Mesenchymal stem cell (in vitro differentiated cells and primary cell): ENCODE measurements around the gene TNS4.

Source experiments
- DNase-seq: peaks from one replicate; pipeline ENCODE4 v3.0.0-alpha.2; 2013
- H2AFZ ChIP-seq: one replicate; pipeline ENCODE4 v1.6.1; 2013; ENCODE audit warnings: low read depth, mild to moderate bottlenecking, control low read depth, inconsistent platforms, low read length, moderate library complexity
- H2AK5ac ChIP-seq: 2 replicates; pipeline ENCODE4 v1.6.1; 2013; ENCODE audit warnings: low read length, moderate library complexity, mild to moderate bottlenecking, inconsistent platforms; ENCODE audit not compliant: severe bottlenecking
- H2BK120ac ChIP-seq: one replicate; pipeline ENCODE4 v1.6.1; 2013; ENCODE audit warnings: low read depth, mild to moderate bottlenecking, inconsistent platforms, low read length, moderate library complexity
- H2BK12ac ChIP-seq, 2 experiments: one replicate each; pipeline ENCODE4 v1.6.1; 2013; ENCODE audit warnings: inconsistent platforms in 2 of 2, low read length in 2 of 2, mild to moderate bottlenecking in 2 of 2, moderate library complexity in 2 of 2, control low read depth in 1 of 2
- H2BK15ac ChIP-seq: one replicate; pipeline ENCODE4 v1.6.1; 2013; ENCODE audit warnings: mild to moderate bottlenecking, low read depth, inconsistent platforms; ENCODE audit not compliant: poor library complexity, severe bottlenecking
- H2BK5ac ChIP-seq: 2 replicates; pipeline ENCODE4 v1.6.1; 2013; ENCODE audit warnings: low read depth, mild to moderate bottlenecking, low read length, control low read depth, inconsistent platforms; ENCODE audit not compliant: poor library complexity, severe bottlenecking
- H3K14ac ChIP-seq, 2 experiments: one replicate each; pipeline ENCODE4 v1.6.1; 2013; ENCODE audit warnings: inconsistent platforms in 2 of 2, low read length in 2 of 2, control low read depth in 1 of 2, mild to moderate bottlenecking in 1 of 2, moderate library complexity in 1 of 2
- H3K18ac ChIP-seq, 2 experiments: one replicate each; pipeline ENCODE4 v1.6.1; 2013; ENCODE audit warnings: inconsistent platforms in 2 of 2, low read length in 2 of 2, control low read depth in 1 of 2, low read depth in 1 of 2, mild to moderate bottlenecking in 1 of 2
- H3K23ac ChIP-seq, 2 experiments: one replicate each; pipeline ENCODE4 v1.6.1; 2013; ENCODE audit warnings: inconsistent platforms in 2 of 2, low read length in 2 of 2, mild to moderate bottlenecking in 2 of 2, moderate library complexity in 2 of 2, control low read depth in 1 of 2
- H3K27ac ChIP-seq: 2 replicates; pipeline ENCODE4 v1.5.1; 2013; ENCODE audit warnings: mild to moderate bottlenecking, moderate library complexity, low read length, control low read depth, inconsistent platforms; ENCODE audit not compliant: poor library complexity, severe bottlenecking
- H3K27me3 ChIP-seq, 2 experiments: 2 replicates each; pipeline versions ENCODE4 v1.6.1 to v1.7.0; 2013; ENCODE audit warnings: low read length in 2 of 2, mild to moderate bottlenecking in 2 of 2, moderate library complexity in 2 of 2, control low read depth in 1 of 2, inconsistent platforms in 1 of 2; ENCODE audit not compliant: control insufficient read depth in 1 of 2, insufficient read depth in 1 of 2
- H3K36me3 ChIP-seq, 2 experiments: 2 replicates each; pipeline versions ENCODE4 v1.6.1 to v1.7.0; 2013; ENCODE audit warnings: low read length in 2 of 2, control low read depth in 1 of 2, inconsistent platforms in 1 of 2, low read depth in 1 of 2, mild to moderate bottlenecking in 1 of 2; ENCODE audit not compliant: insufficient read depth in 2 of 2, control insufficient read depth in 1 of 2
- H3K4ac ChIP-seq, 2 experiments: one replicate each; pipeline ENCODE4 v1.6.1; 2013; ENCODE audit warnings: inconsistent platforms in 2 of 2, low read length in 2 of 2, mild to moderate bottlenecking in 2 of 2, moderate library complexity in 2 of 2, control low read depth in 1 of 2, low read depth in 1 of 2
- H3K4me1 ChIP-seq: 2 replicates; pipeline ENCODE4 v1.6.1; 2013; ENCODE audit warnings: low read depth, low read length, control low read depth; ENCODE audit not compliant: control insufficient read depth, insufficient read depth
- H3K4me2 ChIP-seq: 2 replicates; pipeline ENCODE4 v1.6.1; 2013; ENCODE audit warnings: low read length, mild to moderate bottlenecking, inconsistent platforms; ENCODE audit not compliant: poor library complexity, severe bottlenecking
- H3K4me3 ChIP-seq, 2 experiments: 2 replicates each; pipeline versions ENCODE4 v1.5.1 to v1.7.0; 2013; ENCODE audit warnings: low read length in 2 of 2, mild to moderate bottlenecking in 2 of 2, control low read depth in 1 of 2, low read depth in 1 of 2; ENCODE audit not compliant: insufficient read depth in 1 of 2
- H3K79me1 ChIP-seq: replicated peaks from 2 replicates; pipeline ENCODE4 v1.6.1; 2013; ENCODE audit warnings: mild to moderate bottlenecking, control low read depth, low read length, inconsistent platforms; ENCODE audit not compliant: poor library complexity, severe bottlenecking
- H3K9ac ChIP-seq: 2 replicates; pipeline ENCODE4 v1.7.0; 2013; ENCODE audit warnings: mild to moderate bottlenecking, low read length, moderate library complexity
- H3K9me3 ChIP-seq: 2 replicates; pipeline ENCODE4 v1.7.0; 2013; ENCODE audit warnings: mild to moderate bottlenecking, low read length; ENCODE audit not compliant: control insufficient read depth
- H4K8ac ChIP-seq: one replicate; pipeline ENCODE4 v1.6.1; 2013; ENCODE audit warnings: inconsistent platforms, mild to moderate bottlenecking, low read length, moderate library complexity
- H4K91ac ChIP-seq: one replicate; pipeline ENCODE4 v1.6.1; 2013; ENCODE audit warnings: mild to moderate bottlenecking, low read length, inconsistent platforms
- WGBS: methylation state at CpG from one replicate; pipeline ENCODE4 v1.1.7; 2013; ENCODE audit warnings: mixed read lengths; 5-methylcytosine and 5-hydroxymethylcytosine counted together

Gene TNS4

GRCh38 chr17:40490289-40490853, 11.1 kb downstream of the TNS4 start:
- Histone ChIP-seq H3K4ac (peak overlapping the region; percentile 37 to 84), H3K27me3 (no peaks in the 10 kb centered on the region), H3K36me3 (peaks cover 0 to 2% of the 10 kb centered on the region in 2 experiments), H2BK5ac (peak overlapping the region; percentile 15), H2BK12ac (peak overlapping the region; percentile 81 to 86), H3K9me3 (no peaks in the 10 kb centered on the region), H3K9ac (peak overlapping the region; percentile 62), H4K8ac (peak overlapping the region; percentile 47), H3K79me1 (no peaks in the 10 kb centered on the region), H3K4me1 (peaks cover 46% of the 10 kb centered on the region), H2BK15ac (peak overlapping the region; percentile 15), H3K27ac (peak overlapping the region; percentile 70), H3K18ac (peak overlapping the region; percentile 23 to 95), H2AK5ac (peak overlapping the region; percentile 37), H3K4me3 (peak overlapping the region in 1 of 2 experiments; percentile 24), H3K4me2 (peak overlapping the region; percentile 12), H2AFZ (peak overlapping the region; percentile 18), H2BK120ac (peak overlapping the region; percentile 50), H4K91ac (peak overlapping the region; percentile 71), H3K14ac (peak overlapping the region in 1 of 2 experiments; percentile 9), H3K23ac (peak overlapping the region in 1 of 2 experiments; percentile 94)
- peak; percentile 83 for DNase-seq
- 33% methylated on average over 5 of the region's 5 CpGs for WGBS

- peak overlapping the region; percentile 97 to 98 for H2BK12ac ChIP-seq
- peak overlapping the region; percentile 58 to 77 for H3K18ac ChIP-seq
- no peak overlapping the region for H3K4me2 ChIP-seq
- H3K23ac ChIP-seq: no peak overlapping the region
- peak overlapping the region; percentile 85 for H2BK120ac ChIP-seq
- no peak for DNase-seq
- H3K4me1 ChIP-seq: peaks cover 53% of the 10 kb centered on the region
- no peak overlapping the region for H3K27ac ChIP-seq
- H3K79me1 ChIP-seq: no peaks in the 10 kb centered on the region
- peak overlapping the region; percentile 92 for H2AK5ac ChIP-seq
- H3K9ac ChIP-seq: peak overlapping the region; percentile 88
- peak overlapping the region; percentile 99 for H2BK15ac ChIP-seq
- no peaks in the 10 kb centered on the region for H3K27me3 ChIP-seq
- peak overlapping the region; percentile 28 for H4K8ac ChIP-seq
- H3K14ac ChIP-seq: no peak overlapping the region
- WGBS: 91% methylated on average over 7 of the region's 7 CpGs
- peak overlapping the region; percentile 68 for H2BK5ac ChIP-seq
- H3K9me3 ChIP-seq: no peaks in the 10 kb centered on the region
- H2AFZ ChIP-seq: no peak overlapping the region
- peak overlapping the region; percentile 87 for H4K91ac ChIP-seq
- H3K36me3 ChIP-seq: peaks cover 0 to 2% of the 10 kb centered on the region in 2 experiments
- no peak overlapping the region for H3K4me3 ChIP-seq
- peak overlapping the region; percentile 45 to 92 for H3K4ac ChIP-seq
These were observed 13.9 kb downstream of the TNS4 start for GRCh38 chr17:40487371-40488020.

GRCh38 chr17:40486522-40487370, 14.7 kb downstream of the TNS4 start:
- no peaks in the 10 kb centered on the region for H3K9me3 ChIP-seq
- peaks cover 51% of the 10 kb centered on the region for H3K4me1 ChIP-seq
- peak overlapping the region; percentile 88 for H3K9ac ChIP-seq
- no peak overlapping the region for H3K23ac ChIP-seq
- no peak overlapping the region for H2AFZ ChIP-seq
- peak; percentile 78 for DNase-seq
- H3K27ac ChIP-seq: peak overlapping the region; percentile 86
- H4K91ac ChIP-seq: peak overlapping the region; percentile 87
- peak overlapping the region; percentile 58 to 77 for H3K18ac ChIP-seq
- peak overlapping the region; percentile 92 for H2AK5ac ChIP-seq
- H3K4ac ChIP-seq: peak overlapping the region; percentile 78 to 92
- H2BK120ac ChIP-seq: peak overlapping the region; percentile 85
- peak overlapping the region; percentile 28 for H4K8ac ChIP-seq
- 69% methylated on average over 12 of the region's 12 CpGs for WGBS
- H2BK15ac ChIP-seq: peak overlapping the region; percentile 99
- peak overlapping the region; percentile 68 for H2BK5ac ChIP-seq
- no peak overlapping the region for H3K4me3 ChIP-seq
- peak overlapping the region; percentile 97 to 98 for H2BK12ac ChIP-seq
- no peak overlapping the region for H3K4me2 ChIP-seq
- peak overlapping the region in 1 of 2 experiments; percentile 20 for H3K14ac ChIP-seq
- no peaks in the 10 kb centered on the region for H3K27me3 ChIP-seq
- no peaks in the 10 kb centered on the region for H3K79me1 ChIP-seq
- H3K36me3 ChIP-seq: peaks cover 0 to 2% of the 10 kb centered on the region in 2 experiments
